KMS-11 (cell line): ENCODE results near the gene ADARB1.

ENCODE experiments used
- H2AFZ ChIP-seq: fragments of 200-600 bp; sonication (generic); 2 replicates; pipeline ENCODE4 v1.6.1; 2016; ENCODE audit warnings: antibody characterized with exemption, mixed run types, low read depth
- H3K27ac ChIP-seq: fragments of 200-600 bp; sonication (generic); 2 replicates; pipeline ENCODE4 v1.6.1; 2016; ENCODE audit warnings: mild to moderate bottlenecking, mixed run types
- H3K27me3 ChIP-seq: fragments of 200-600 bp; sonication (generic); 2 replicates; pipeline ENCODE4 v1.6.1; 2017; ENCODE audit warnings: mild to moderate bottlenecking, low read depth, mixed run types, moderate library complexity; ENCODE audit not compliant: insufficient read depth
- H3K36me3 ChIP-seq: fragments of 200-600 bp; sonication (generic); 2 replicates; pipeline ENCODE4 v1.6.1; 2017; ENCODE audit warnings: mild to moderate bottlenecking, mixed run types; ENCODE audit not compliant: insufficient read depth
- H3K4me1 ChIP-seq: fragments of 200-600 bp; sonication (generic); 2 replicates; pipeline ENCODE4 v1.6.1; 2016; ENCODE audit warnings: mild to moderate bottlenecking, low read depth, mixed run types; ENCODE audit not compliant: poor library complexity, severe bottlenecking
- H3K4me2 ChIP-seq: fragments of 200-600 bp; sonication (generic); 2 replicates; pipeline ENCODE4 v1.7.0; 2016; ENCODE audit warnings: mild to moderate bottlenecking, mixed run types
- H3K4me3 ChIP-seq: fragments of 200-600 bp; sonication (generic); IDR thresholded peaks from 2 replicates; pipeline ENCODE4 v1.6.1; 2017; ENCODE audit warnings: low read depth, low read length, mixed read lengths; ENCODE audit not compliant: insufficient read depth
- H3K79me2 ChIP-seq: fragments of 200-600 bp; sonication (generic); 2 replicates; pipeline ENCODE4 v1.6.1; 2016; ENCODE audit warnings: low read depth, mixed run types; ENCODE audit not compliant: insufficient read depth
- H3K9ac ChIP-seq: fragments of 200-600 bp; sonication (generic); 2 replicates; pipeline ENCODE4 v1.6.1; 2016; ENCODE audit warnings: mild to moderate bottlenecking, mixed run types
- H4K20me1 ChIP-seq: fragments of 200-600 bp; sonication (generic); 2 replicates; pipeline ENCODE4 v1.6.1; 2016; ENCODE audit warnings: mild to moderate bottlenecking, mixed run types; ENCODE audit not compliant: insufficient read depth
- TF ChIP-seq, protein P1 (sequence below): fragments of 200-600 bp; sonication (generic); conservative IDR thresholded peaks from 2 replicates; pipeline ENCODE4 v1.6.1; 2017; ENCODE audit warnings: low read depth, mild to moderate bottlenecking, antibody characterized with exemption, low read length, moderate library complexity, mixed read lengths

Gene ADARB1

GRCh38 chr21:45236481-45236880 lies 162.1 kb downstream of the ADARB1 start:
- TF ChIP-seq, protein P1, sequence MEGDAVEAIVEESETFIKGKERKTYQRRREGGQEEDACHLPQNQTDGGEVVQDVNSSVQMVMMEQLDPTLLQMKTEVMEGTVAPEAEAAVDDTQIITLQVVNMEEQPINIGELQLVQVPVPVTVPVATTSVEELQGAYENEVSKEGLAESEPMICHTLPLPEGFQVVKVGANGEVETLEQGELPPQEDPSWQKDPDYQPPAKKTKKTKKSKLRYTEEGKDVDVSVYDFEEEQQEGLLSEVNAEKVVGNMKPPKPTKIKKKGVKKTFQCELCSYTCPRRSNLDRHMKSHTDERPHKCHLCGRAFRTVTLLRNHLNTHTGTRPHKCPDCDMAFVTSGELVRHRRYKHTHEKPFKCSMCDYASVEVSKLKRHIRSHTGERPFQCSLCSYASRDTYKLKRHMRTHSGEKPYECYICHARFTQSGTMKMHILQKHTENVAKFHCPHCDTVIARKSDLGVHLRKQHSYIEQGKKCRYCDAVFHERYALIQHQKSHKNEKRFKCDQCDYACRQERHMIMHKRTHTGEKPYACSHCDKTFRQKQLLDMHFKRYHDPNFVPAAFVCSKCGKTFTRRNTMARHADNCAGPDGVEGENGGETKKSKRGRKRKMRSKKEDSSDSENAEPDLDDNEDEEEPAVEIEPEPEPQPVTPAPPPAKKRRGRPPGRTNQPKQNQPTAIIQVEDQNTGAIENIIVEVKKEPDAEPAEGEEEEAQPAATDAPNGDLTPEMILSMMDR = no peak
- Histone ChIP-seq H3K4me2 (no peak overlapping the region), H3K27me3 (no peaks in the 10 kb centered on the region), H3K79me2 (no peaks in the 10 kb centered on the region), H3K9ac (no peak overlapping the region), H2AFZ (no peak overlapping the region), H3K27ac (no peak overlapping the region), H3K36me3 (no peaks in the 10 kb centered on the region), H3K4me1 (no peaks in the 10 kb centered on the region), H4K20me1 (no peaks in the 10 kb centered on the region), H3K4me3 (no peak overlapping the region)

GRCh38 chr21:45237401-45237800 lies 163.0 kb downstream of the ADARB1 start:
- TF ChIP-seq, protein P1 = no peak
- Histone ChIP-seq H3K4me1 (no peaks in the 10 kb centered on the region), H3K27me3 (no peaks in the 10 kb centered on the region), H3K4me3 (no peak overlapping the region), H3K36me3 (no peaks in the 10 kb centered on the region), H3K27ac (no peak overlapping the region), H3K9ac (no peak overlapping the region), H3K4me2 (no peak overlapping the region), H3K79me2 (no peaks in the 10 kb centered on the region), H2AFZ (no peak overlapping the region), H4K20me1 (no peaks in the 10 kb centered on the region)

DNA sequence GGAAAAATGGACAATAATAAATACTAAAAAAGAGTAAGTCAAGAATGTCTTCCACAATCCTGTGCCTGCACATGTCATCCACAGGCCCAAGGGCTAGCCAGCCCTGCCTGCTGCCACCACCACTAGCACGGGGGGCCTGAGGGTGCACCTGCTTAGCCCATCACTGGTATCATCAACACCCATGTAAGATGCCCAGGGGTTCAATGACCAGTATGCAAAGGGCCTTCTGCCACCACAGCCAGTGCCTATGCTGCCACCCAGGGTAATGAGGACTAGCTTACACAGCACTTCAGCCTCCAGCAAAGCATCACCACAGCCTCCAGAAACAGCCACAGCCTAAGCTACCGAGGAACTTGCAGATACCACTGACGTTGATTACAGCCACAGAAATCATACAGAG lies 167.0 kb downstream of the ADARB1 start:
- H2AFZ ChIP-seq = no peak overlapping the region
- H3K4me2 ChIP-seq = no peak overlapping the region
- no peak overlapping the region for H3K9ac ChIP-seq
- no peak overlapping the region for H3K27ac ChIP-seq
- H4K20me1 ChIP-seq = no peaks in the 10 kb centered on the region
- H3K4me3 ChIP-seq = no peak overlapping the region
- TF ChIP-seq, protein P1 = no peak
- no peaks in the 10 kb centered on the region for H3K79me2 ChIP-seq
- peaks cover 9% of the 10 kb centered on the region; the same call in 1 of the 2 replicates for H3K27me3 ChIP-seq
- H3K4me1 ChIP-seq = no peaks in the 10 kb centered on the region
- H3K36me3 ChIP-seq = no peaks in the 10 kb centered on the region

GRCh38 chr21:45243603-45244002 lies 169.2 kb downstream of the ADARB1 start:
- no peaks in the 10 kb centered on the region for H4K20me1 ChIP-seq
- H3K27ac ChIP-seq = no peak overlapping the region
- H3K9ac ChIP-seq = no peak overlapping the region
- no peaks in the 10 kb centered on the region for H3K79me2 ChIP-seq
- H3K4me3 ChIP-seq = no peak overlapping the region
- no peaks in the 10 kb centered on the region for H3K36me3 ChIP-seq
- no peak overlapping the region for H2AFZ ChIP-seq
- no peak overlapping the region for H3K4me2 ChIP-seq
- no peaks in the 10 kb centered on the region for H3K4me1 ChIP-seq
- TF ChIP-seq, protein P1 = no peak
- peaks cover 14% of the 10 kb centered on the region for H3K27me3 ChIP-seq
